Astrocyte (in vitro differentiated cells and primary cell): ENCODE data around the gene DISP3. TPM values are rescaled to one million over a fixed set of nuclear protein-coding genes. Genes with fewer than 3 reads are reported as not detected.

ENCODE experiments used
- DNase-seq: peaks from one replicate; pipeline ENCODE4 v3.0.0-alpha.2; 2010; ENCODE audit warnings: low read depth
- FAIRE-seq: peaks from 2 replicates; lab custom pipeline; 2011; peaks lifted over from hg19 to GRCh38; lab: Jason Lieb, UNC
- H2AFZ ChIP-seq: 2 replicates; pipeline ENCODE4 v1.6.0; 2012; ENCODE audit warnings: low read depth, low read length, inconsistent platforms
- H3K27ac ChIP-seq: 2 replicates; pipeline ENCODE4 v1.5.1; 2011; ENCODE audit warnings: low read depth, low read length, inconsistent platforms
- H3K27me3 ChIP-seq: 2 replicates; pipeline ENCODE4 v1.6.0; 2011; ENCODE audit warnings: low read length, inconsistent platforms; ENCODE audit not compliant: insufficient read depth
- H3K36me3 ChIP-seq: 2 replicates; pipeline ENCODE4 v1.5.1; 2011; ENCODE audit warnings: low read length, inconsistent platforms; ENCODE audit not compliant: insufficient read depth
- H3K4me1 ChIP-seq: 2 replicates; pipeline ENCODE4 v1.5.1; 2011; ENCODE audit warnings: low read length, inconsistent platforms; ENCODE audit not compliant: insufficient read depth
- H3K4me2 ChIP-seq: 2 replicates; pipeline ENCODE4 v1.6.0; 2012; ENCODE audit warnings: low read length, inconsistent platforms
- H3K4me3 ChIP-seq: 2 replicates; pipeline ENCODE4 v1.5.1; 2011; ENCODE audit warnings: low read depth, mild to moderate bottlenecking, low read length, inconsistent platforms; ENCODE audit not compliant: insufficient read depth
- H3K79me2 ChIP-seq: 2 replicates; pipeline ENCODE4 v1.6.0; 2012; ENCODE audit warnings: mild to moderate bottlenecking, low read length, inconsistent platforms; ENCODE audit not compliant: insufficient read depth
- H3K9ac ChIP-seq: 2 replicates; pipeline ENCODE4 v1.6.0; 2012; ENCODE audit warnings: mild to moderate bottlenecking, low read length, inconsistent platforms
- H3K9me3 ChIP-seq: 2 replicates; pipeline ENCODE4 v1.5.1; 2012; ENCODE audit warnings: low read depth, mild to moderate bottlenecking, low read length, inconsistent platforms; ENCODE audit not compliant: insufficient read depth
- H4K20me1 ChIP-seq: 2 replicates; pipeline ENCODE4 v1.6.0; 2012; ENCODE audit warnings: low read length, inconsistent platforms; ENCODE audit not compliant: insufficient read depth
- H3K27ac Mint-ChIP-seq: one replicate; pipeline ENCODE4 v1.8.0; 2021; ENCODE audit warnings: mild to moderate bottlenecking, mixed read lengths; ENCODE audit not compliant: unreplicated experiment
- H3K27me3 Mint-ChIP-seq: one replicate; pipeline ENCODE4 v1.8.0; 2021; ENCODE audit warnings: low read depth, mixed read lengths; ENCODE audit not compliant: unreplicated experiment
- H3K36me3 Mint-ChIP-seq: one replicate; pipeline ENCODE4 v1.8.0; 2021; ENCODE audit warnings: low read depth, mixed read lengths; ENCODE audit not compliant: unreplicated experiment
- H3K4me1 Mint-ChIP-seq: one replicate; pipeline ENCODE4 v1.8.0; 2021; ENCODE audit warnings: low read depth, mixed read lengths; ENCODE audit not compliant: unreplicated experiment
- H3K4me3 Mint-ChIP-seq: one replicate; pipeline ENCODE4 v1.8.0; 2021; ENCODE audit warnings: mild to moderate bottlenecking, moderate library complexity, mixed read lengths; ENCODE audit not compliant: unreplicated experiment
- H3K9me3 Mint-ChIP-seq: one replicate; pipeline ENCODE4 v1.8.0; 2021; ENCODE audit warnings: mild to moderate bottlenecking, mixed read lengths; ENCODE audit not compliant: unreplicated experiment
- EZH2 ChIP-seq: IDR thresholded peaks from 2 replicates; pipeline ENCODE4 v1.6.1; 2012; ENCODE audit warnings: mild to moderate bottlenecking, low read length, inconsistent platforms; ENCODE audit not compliant: insufficient read depth
- total RNA-seq: library from RNA; stranded (reverse); gene quantifications from 2 replicates; pipeline ENCODE4 v1.2.1, GENCODE V29; 2021
- TF ChIP-seq, protein P1 (sequence below): IDR thresholded peaks from 2 replicates; pipeline ENCODE4 v1.5.1; 2011; ENCODE audit warnings: low read depth, mild to moderate bottlenecking, inconsistent platforms, low read length, moderate library complexity; ENCODE audit not compliant: insufficient read depth

The DISP3 gene
- total RNA-seq, 1 donor from 2014 or later: 0.32 TPM

DNA sequence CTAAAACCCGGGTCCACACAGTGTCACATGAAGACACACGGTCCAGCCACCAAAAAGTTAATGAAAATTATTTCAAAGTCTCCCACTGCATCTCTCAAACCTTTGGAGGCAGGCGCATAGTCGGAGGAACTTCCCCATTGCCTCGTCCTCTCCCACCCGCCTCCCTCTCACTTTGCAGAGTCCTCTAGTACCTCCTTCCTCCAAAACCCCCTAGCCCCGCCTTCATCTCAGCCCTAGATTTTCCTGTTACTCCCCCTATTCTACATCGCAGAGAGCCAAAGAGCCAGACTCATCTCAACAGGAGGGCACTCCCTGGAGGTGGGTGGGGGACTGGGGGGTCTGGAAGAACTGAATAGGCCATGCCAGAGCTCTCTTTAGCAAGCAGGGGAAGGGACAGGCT, 79.3 kb downstream of the DISP3 start:
- Mint-ChIP-seq H3K27ac (no peak overlapping the region), H3K27me3 (peaks cover 76% of the 10 kb centered on the region), H3K4me3 (no peak overlapping the region), H3K36me3 (no peaks in the 10 kb centered on the region), H3K4me1 (peaks cover 5% of the 10 kb centered on the region), H3K9me3 (peaks cover 4% of the 10 kb centered on the region)
- H3K4me1 ChIP-seq: no peaks in the 10 kb centered on the region
- H3K9ac ChIP-seq: no peak overlapping the region
- H2AFZ ChIP-seq: no peak overlapping the region
- no peak overlapping the region for H3K4me3 ChIP-seq
- H3K36me3 ChIP-seq: no peaks in the 10 kb centered on the region
- peaks cover 19% of the 10 kb centered on the region for H3K27me3 ChIP-seq
- no peak for FAIRE-seq
- no peaks in the 10 kb centered on the region for H3K9me3 ChIP-seq
- no peak for DNase-seq
- no peaks in the 10 kb centered on the region for H4K20me1 ChIP-seq
- no peaks in the 10 kb centered on the region for H3K79me2 ChIP-seq
- H3K27ac ChIP-seq: no peak overlapping the region
- no peak for TF ChIP-seq EZH2
- TF ChIP-seq, protein P1, sequence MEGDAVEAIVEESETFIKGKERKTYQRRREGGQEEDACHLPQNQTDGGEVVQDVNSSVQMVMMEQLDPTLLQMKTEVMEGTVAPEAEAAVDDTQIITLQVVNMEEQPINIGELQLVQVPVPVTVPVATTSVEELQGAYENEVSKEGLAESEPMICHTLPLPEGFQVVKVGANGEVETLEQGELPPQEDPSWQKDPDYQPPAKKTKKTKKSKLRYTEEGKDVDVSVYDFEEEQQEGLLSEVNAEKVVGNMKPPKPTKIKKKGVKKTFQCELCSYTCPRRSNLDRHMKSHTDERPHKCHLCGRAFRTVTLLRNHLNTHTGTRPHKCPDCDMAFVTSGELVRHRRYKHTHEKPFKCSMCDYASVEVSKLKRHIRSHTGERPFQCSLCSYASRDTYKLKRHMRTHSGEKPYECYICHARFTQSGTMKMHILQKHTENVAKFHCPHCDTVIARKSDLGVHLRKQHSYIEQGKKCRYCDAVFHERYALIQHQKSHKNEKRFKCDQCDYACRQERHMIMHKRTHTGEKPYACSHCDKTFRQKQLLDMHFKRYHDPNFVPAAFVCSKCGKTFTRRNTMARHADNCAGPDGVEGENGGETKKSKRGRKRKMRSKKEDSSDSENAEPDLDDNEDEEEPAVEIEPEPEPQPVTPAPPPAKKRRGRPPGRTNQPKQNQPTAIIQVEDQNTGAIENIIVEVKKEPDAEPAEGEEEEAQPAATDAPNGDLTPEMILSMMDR: no peak
- H3K4me2 ChIP-seq: no peak overlapping the region

DNA sequence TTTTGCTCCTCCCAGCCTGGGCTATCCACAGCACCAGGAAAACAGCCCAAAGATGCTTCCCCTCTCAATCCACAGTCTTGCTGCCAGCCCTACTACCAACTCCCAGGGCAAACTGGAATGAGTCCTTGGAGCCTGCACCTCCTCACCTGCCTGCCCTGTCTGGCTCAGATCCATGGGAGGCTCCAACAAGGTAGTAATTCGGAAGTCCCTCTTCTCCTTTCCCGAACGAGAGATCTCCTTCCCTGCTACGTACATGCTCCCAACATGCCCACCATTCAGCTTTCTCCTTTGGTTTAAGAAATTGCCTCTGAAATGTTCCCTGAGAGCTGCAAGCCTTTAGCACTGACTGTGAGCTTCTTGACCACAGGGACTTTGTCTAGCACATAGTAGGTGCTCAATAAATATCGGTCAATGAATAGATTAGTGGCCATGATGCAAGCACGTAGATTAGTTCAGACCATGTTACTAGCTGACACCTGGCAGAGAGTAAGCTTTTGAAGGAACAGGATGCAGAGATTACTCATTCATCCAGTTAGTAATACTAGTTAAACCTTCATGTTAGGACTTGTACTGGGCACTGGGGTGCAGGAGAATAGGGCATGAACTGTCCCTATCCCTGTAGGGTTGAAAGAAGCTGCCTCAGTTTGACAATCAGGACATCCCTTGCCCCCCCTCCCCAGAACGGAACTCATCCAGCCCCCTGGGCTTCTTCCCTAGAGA, 80.1 kb downstream of the DISP3 start:
- H2AFZ ChIP-seq: no peak overlapping the region
- no peak for FAIRE-seq

More for the DNA sequence above, 80.1 kb downstream of the DISP3 start:
- peaks cover 4% of the 10 kb centered on the region for H3K9me3 Mint-ChIP-seq
- no peaks in the 10 kb centered on the region for H3K36me3 Mint-ChIP-seq
- Histone ChIP-seq H3K36me3 (no peaks in the 10 kb centered on the region), H4K20me1 (no peaks in the 10 kb centered on the region), H3K79me2 (no peaks in the 10 kb centered on the region), H3K4me1 (no peaks in the 10 kb centered on the region), H3K9ac (no peak overlapping the region), H3K4me2 (no peak overlapping the region), H3K27me3 (peaks cover 20% of the 10 kb centered on the region), H3K9me3 (no peaks in the 10 kb centered on the region), H3K4me3 (no peak overlapping the region), H3K27ac (no peak overlapping the region)
- TF ChIP-seq, protein P1: no peak
- TF ChIP-seq EZH2: no peak
- no peak for DNase-seq
- H3K4me1 Mint-ChIP-seq: peaks cover 10% of the 10 kb centered on the region
- H3K4me3 Mint-ChIP-seq: no peak overlapping the region
- peaks cover 72% of the 10 kb centered on the region for H3K27me3 Mint-ChIP-seq
- H3K27ac Mint-ChIP-seq: no peak overlapping the region
